Loucy (cell line): ENCODE results near the gene STX16.

Experiments used
- H2AFZ ChIP-seq: fragments of 200-600 bp; sonication (generic); 2 replicates; pipeline ENCODE4 v1.6.0; 2016; ENCODE audit warnings: antibody characterized with exemption, mild to moderate bottlenecking, low read length, moderate library complexity
- H3F3A ChIP-seq: fragments of 200-600 bp; 2 replicates; pipeline ENCODE4 v1.6.0; 2016; ENCODE audit warnings: antibody characterized with exemption, low read depth, mild to moderate bottlenecking
- H3K27me3 ChIP-seq: fragments of 200-600 bp; sonication (generic); 2 replicates; pipeline ENCODE4 v1.6.1; 2014; ENCODE audit warnings: low read length, mild to moderate bottlenecking; ENCODE audit not compliant: insufficient read depth, poor library complexity, severe bottlenecking
- H3K36me3 ChIP-seq: fragments of 200-600 bp; sonication (generic); 2 replicates; pipeline ENCODE4 v1.6.1; 2016; ENCODE audit warnings: low read length; ENCODE audit not compliant: insufficient read depth
- H3K4me1 ChIP-seq: fragments of 200-600 bp; sonication (generic); 2 replicates; pipeline ENCODE4 v1.5.1; 2014; ENCODE audit warnings: low read length, mild to moderate bottlenecking; ENCODE audit not compliant: insufficient read depth, poor library complexity, severe bottlenecking
- H3K4me2 ChIP-seq: fragments of 200-600 bp; sonication (generic); 2 replicates; pipeline ENCODE4 v1.6.0; 2014; ENCODE audit warnings: antibody characterized with exemption, low read length, low read depth, mild to moderate bottlenecking; ENCODE audit not compliant: poor library complexity, severe bottlenecking
- H3K4me3 ChIP-seq: fragments of 200-600 bp; sonication (generic); 2 replicates; pipeline ENCODE4 v1.5.1; 2014; ENCODE audit warnings: low read length, mild to moderate bottlenecking, mixed read lengths; ENCODE audit not compliant: poor library complexity, severe bottlenecking
- H3K79me2 ChIP-seq: fragments of 200-600 bp; sonication (generic); 2 replicates; pipeline ENCODE4 v1.6.1; 2014; ENCODE audit warnings: low read length; ENCODE audit not compliant: insufficient read depth
- H3K9ac ChIP-seq: fragments of 200-600 bp; sonication (generic); 2 replicates; pipeline ENCODE4 v1.6.0; 2014; ENCODE audit warnings: mild to moderate bottlenecking, low read depth, low read length, moderate library complexity; ENCODE audit not compliant: poor library complexity, severe bottlenecking
- H3K9me2 ChIP-seq: fragments of 200-600 bp; sonication (generic); replicated peaks from 2 replicates; pipeline ENCODE4 v1.6.1; 2016; ENCODE audit warnings: low read depth, low read length, mixed read lengths
- H3K9me3 ChIP-seq: fragments of 200-600 bp; sonication (generic); 2 replicates; pipeline ENCODE4 v1.6.1; 2014; ENCODE audit warnings: mild to moderate bottlenecking, antibody characterized with exemption, low read length, low read depth; ENCODE audit not compliant: insufficient read depth
- H4K20me1 ChIP-seq: fragments of 200-600 bp; sonication (generic); 2 replicates; pipeline ENCODE4 v1.6.0; 2014; ENCODE audit warnings: antibody characterized with exemption, low read length, mild to moderate bottlenecking; ENCODE audit not compliant: insufficient read depth, poor library complexity, severe bottlenecking
- CTCF ChIP-seq: fragments of 200-600 bp; sonication (generic); conservative IDR thresholded peaks from 2 replicates; pipeline ENCODE4 v1.5.1; 2014; ENCODE audit warnings: mild to moderate bottlenecking, antibody characterized with exemption, low read length
- EZH2phosphoT487 ChIP-seq: fragments of 200-600 bp; IDR thresholded peaks from 2 replicates; pipeline ENCODE4 v1.6.1; 2018; ENCODE audit warnings: antibody characterized with exemption, mild to moderate bottlenecking, moderate library complexity, borderline replicate concordance

Gene STX16

GRCh38 chr20:58650776-58651558 is at the start of gene STX16:
Gene STX16, plus strand, starts transcription at chr20:58651283. Its CDS starts 724 bp downstream, at chr20:58652007.
- Histone ChIP-seq H3K79me2 (peaks cover 49% of the 10 kb centered on the region), H4K20me1 (peaks cover 42% of the 10 kb centered on the region), H3K27me3 (no peaks in the 10 kb centered on the region), H3K4me3 (peak within 1 kb of the TSS; percentile 91), H3K36me3 (no peaks in the 10 kb centered on the region), H2AFZ (peak within 1 kb of the TSS; percentile 94), H3K9me2 (no peaks in the 10 kb centered on the region), H3K9me3 (no peaks in the 10 kb centered on the region), H3K9ac (peak within 1 kb of the TSS; percentile 91), H3K4me2 (peak within 1 kb of the TSS; percentile 95), H3F3A (no peaks in the 10 kb centered on the region), H3K4me1 (peaks cover 34% of the 10 kb centered on the region)
- TF ChIP-seq CTCF (peak; percentile 57), EZH2phosphoT487 (no peak)

GRCh38 chr20:58602124-58602523 is 49.0 kb upstream of the STX16 start:
- Histone ChIP-seq H4K20me1 (no peaks in the 10 kb centered on the region), H3K4me1 (no peaks in the 10 kb centered on the region), H3K27me3 (no peaks in the 10 kb centered on the region), H3K9me3 (no peaks in the 10 kb centered on the region), H3K9me2 (no peaks in the 10 kb centered on the region), H3K79me2 (no peaks in the 10 kb centered on the region), H2AFZ (no peak overlapping the region), H3F3A (no peaks in the 10 kb centered on the region), H3K4me2 (no peak overlapping the region), H3K9ac (no peak overlapping the region), H3K4me3 (no peak overlapping the region), H3K36me3 (no peaks in the 10 kb centered on the region)
- TF ChIP-seq EZH2phosphoT487 (no peak), CTCF (no peak)

GRCh38 chr20:58603721-58604120 is 47.4 kb upstream of the STX16 start:
- H3K79me2 ChIP-seq: no peaks in the 10 kb centered on the region
- H3K4me1 ChIP-seq: no peaks in the 10 kb centered on the region
- H3F3A ChIP-seq: no peaks in the 10 kb centered on the region
- H4K20me1 ChIP-seq: no peaks in the 10 kb centered on the region
- H3K4me3 ChIP-seq: no peak overlapping the region
- no peaks in the 10 kb centered on the region for H3K9me3 ChIP-seq
- H3K27me3 ChIP-seq: no peaks in the 10 kb centered on the region
- no peak overlapping the region for H2AFZ ChIP-seq
- H3K9me2 ChIP-seq: no peaks in the 10 kb centered on the region
- TF ChIP-seq EZH2phosphoT487 (no peak), CTCF (no peak)
- H3K9ac ChIP-seq: no peak overlapping the region
- no peak overlapping the region for H3K4me2 ChIP-seq
- no peaks in the 10 kb centered on the region for H3K36me3 ChIP-seq
